Measurements from ENCODE around the gene COL4A1.

Gene COL4A1

GRCh38 chr13:110269509-110270185 lies 37.3 kb downstream of the COL4A1 start:
- TF ChIP-seq, protein P1, sequence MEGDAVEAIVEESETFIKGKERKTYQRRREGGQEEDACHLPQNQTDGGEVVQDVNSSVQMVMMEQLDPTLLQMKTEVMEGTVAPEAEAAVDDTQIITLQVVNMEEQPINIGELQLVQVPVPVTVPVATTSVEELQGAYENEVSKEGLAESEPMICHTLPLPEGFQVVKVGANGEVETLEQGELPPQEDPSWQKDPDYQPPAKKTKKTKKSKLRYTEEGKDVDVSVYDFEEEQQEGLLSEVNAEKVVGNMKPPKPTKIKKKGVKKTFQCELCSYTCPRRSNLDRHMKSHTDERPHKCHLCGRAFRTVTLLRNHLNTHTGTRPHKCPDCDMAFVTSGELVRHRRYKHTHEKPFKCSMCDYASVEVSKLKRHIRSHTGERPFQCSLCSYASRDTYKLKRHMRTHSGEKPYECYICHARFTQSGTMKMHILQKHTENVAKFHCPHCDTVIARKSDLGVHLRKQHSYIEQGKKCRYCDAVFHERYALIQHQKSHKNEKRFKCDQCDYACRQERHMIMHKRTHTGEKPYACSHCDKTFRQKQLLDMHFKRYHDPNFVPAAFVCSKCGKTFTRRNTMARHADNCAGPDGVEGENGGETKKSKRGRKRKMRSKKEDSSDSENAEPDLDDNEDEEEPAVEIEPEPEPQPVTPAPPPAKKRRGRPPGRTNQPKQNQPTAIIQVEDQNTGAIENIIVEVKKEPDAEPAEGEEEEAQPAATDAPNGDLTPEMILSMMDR (conservative IDR thresholded peaks at IDR 0.05; ENCODE audit: low read depth, low read length) = no peak
- H4K20me1 ChIP-seq (ENCODE audit: insufficient read depth) = no peaks in the 10 kb centered on the region
- no peak overlapping the region for H2AFZ ChIP-seq (ENCODE audit: low read depth)
- H3K27me3 ChIP-seq (ENCODE audit: insufficient read depth, low read depth) = no peaks in the 10 kb centered on the region
- no peak overlapping the region for H3K4me2 ChIP-seq
- H3K27ac ChIP-seq = no peak overlapping the region
- H3K4me3 ChIP-seq (IDR thresholded peaks at IDR 0.05; ENCODE audit: insufficient read depth, low read depth, low read length) = no peak overlapping the region
- no peaks in the 10 kb centered on the region for H3K36me3 ChIP-seq (ENCODE audit: insufficient read depth)
- H3K79me2 ChIP-seq (ENCODE audit: insufficient read depth, low read depth) = no peaks in the 10 kb centered on the region
- H3K9ac ChIP-seq = no peak overlapping the region
- H3K4me1 ChIP-seq (ENCODE audit: low read depth, poor library complexity, severe bottlenecking) = no peaks in the 10 kb centered on the region

- Histone ChIP-seq H3K4me1 (ENCODE audit: low read depth, poor library complexity, severe bottlenecking) (no peaks in the 10 kb centered on the region), H4K20me1 (ENCODE audit: insufficient read depth) (no peaks in the 10 kb centered on the region), H3K4me3 (IDR thresholded peaks at IDR 0.05; ENCODE audit: insufficient read depth, low read depth, low read length) (no peak overlapping the region), H3K27ac (no peak overlapping the region), H3K79me2 (ENCODE audit: insufficient read depth, low read depth) (no peaks in the 10 kb centered on the region), H3K27me3 (ENCODE audit: insufficient read depth, low read depth) (no peaks in the 10 kb centered on the region), H2AFZ (ENCODE audit: low read depth) (no peak overlapping the region), H3K36me3 (ENCODE audit: insufficient read depth) (no peaks in the 10 kb centered on the region), H3K4me2 (no peak overlapping the region), H3K9ac (no peak overlapping the region)
- TF ChIP-seq, protein P1 (conservative IDR thresholded peaks at IDR 0.05; ENCODE audit: low read depth, low read length) = no peak
Observed at GRCh38 chr13:110268576-110269185, 38.3 kb downstream of the COL4A1 start.

- Histone ChIP-seq H4K20me1 (ENCODE audit: insufficient read depth) (no peaks in the 10 kb centered on the region), H3K4me2 (no peak overlapping the region), H3K27ac (no peak overlapping the region), H2AFZ (ENCODE audit: low read depth) (no peak overlapping the region), H3K4me3 (IDR thresholded peaks at IDR 0.05; ENCODE audit: insufficient read depth, low read depth, low read length) (no peak overlapping the region), H3K27me3 (ENCODE audit: insufficient read depth, low read depth) (no peaks in the 10 kb centered on the region), H3K4me1 (ENCODE audit: low read depth, poor library complexity, severe bottlenecking) (no peaks in the 10 kb centered on the region), H3K36me3 (ENCODE audit: insufficient read depth) (no peaks in the 10 kb centered on the region), H3K79me2 (ENCODE audit: insufficient read depth, low read depth) (no peaks in the 10 kb centered on the region), H3K9ac (no peak overlapping the region)
- TF ChIP-seq, protein P1 (conservative IDR thresholded peaks at IDR 0.05; ENCODE audit: low read depth, low read length) = no peak
Observed at GRCh38 chr13:110268061-110268460, 38.9 kb downstream of the COL4A1 start.

DNA sequence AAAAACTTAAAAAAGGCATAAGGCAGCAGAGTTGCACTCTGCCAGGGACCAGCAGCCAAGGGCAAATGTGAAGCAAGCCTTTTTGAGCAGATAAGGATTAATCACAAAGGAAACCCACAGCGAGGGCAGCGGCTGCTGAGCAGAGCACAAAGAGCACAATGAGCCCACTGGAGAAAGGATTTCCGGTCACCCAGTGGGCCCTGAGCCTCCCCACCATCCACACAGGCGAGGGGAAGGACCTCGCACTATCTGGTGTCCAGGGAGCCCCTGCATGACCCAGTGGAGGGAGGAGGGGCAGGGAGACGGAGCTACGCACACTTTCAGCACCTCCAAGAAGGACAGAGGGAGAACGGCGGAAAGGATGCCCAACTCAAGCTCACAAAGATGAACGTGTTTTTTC lies 40.0 kb downstream of the COL4A1 start:
- H3K4me2 ChIP-seq = no peak overlapping the region
- no peaks in the 10 kb centered on the region for H3K27me3 ChIP-seq (ENCODE audit: insufficient read depth, low read depth)
- no peak overlapping the region for H3K4me3 ChIP-seq (IDR thresholded peaks at IDR 0.05; ENCODE audit: insufficient read depth, low read depth, low read length)
- no peaks in the 10 kb centered on the region for H4K20me1 ChIP-seq (ENCODE audit: insufficient read depth)
- no peaks in the 10 kb centered on the region for H3K79me2 ChIP-seq (ENCODE audit: insufficient read depth, low read depth)
- H3K27ac ChIP-seq = no peak overlapping the region
- H3K9ac ChIP-seq = no peak overlapping the region
- TF ChIP-seq, protein P1 (conservative IDR thresholded peaks at IDR 0.05; ENCODE audit: low read depth, low read length) = no peak
- H2AFZ ChIP-seq (ENCODE audit: low read depth) = no peak overlapping the region
- no peaks in the 10 kb centered on the region for H3K4me1 ChIP-seq (ENCODE audit: low read depth, poor library complexity, severe bottlenecking)
- no peaks in the 10 kb centered on the region for H3K36me3 ChIP-seq (ENCODE audit: insufficient read depth)
